GM10266 (cell line): ENCODE measurements around the gene GRAMD2B.

Source experiments
- DNase-seq: peaks from one replicate; pipeline ENCODE4 v3.0.0; 2012; ENCODE audit errors: extremely low spot score
- CTCF ChIP-seq: IDR thresholded peaks from 2 replicates; pipeline ENCODE4 v1.5.1; 2012; ENCODE audit warnings: mild to moderate bottlenecking, low read depth; ENCODE audit not compliant: control insufficient read depth, insufficient read depth; ENCODE audit errors: missing control alignments

GRAMD2B gene

GRCh38 chr5:126384985-126385384 is 38.2 kb upstream of the GRAMD2B start:
- no peak for DNase-seq
- TF ChIP-seq CTCF, result no peak

DNA sequence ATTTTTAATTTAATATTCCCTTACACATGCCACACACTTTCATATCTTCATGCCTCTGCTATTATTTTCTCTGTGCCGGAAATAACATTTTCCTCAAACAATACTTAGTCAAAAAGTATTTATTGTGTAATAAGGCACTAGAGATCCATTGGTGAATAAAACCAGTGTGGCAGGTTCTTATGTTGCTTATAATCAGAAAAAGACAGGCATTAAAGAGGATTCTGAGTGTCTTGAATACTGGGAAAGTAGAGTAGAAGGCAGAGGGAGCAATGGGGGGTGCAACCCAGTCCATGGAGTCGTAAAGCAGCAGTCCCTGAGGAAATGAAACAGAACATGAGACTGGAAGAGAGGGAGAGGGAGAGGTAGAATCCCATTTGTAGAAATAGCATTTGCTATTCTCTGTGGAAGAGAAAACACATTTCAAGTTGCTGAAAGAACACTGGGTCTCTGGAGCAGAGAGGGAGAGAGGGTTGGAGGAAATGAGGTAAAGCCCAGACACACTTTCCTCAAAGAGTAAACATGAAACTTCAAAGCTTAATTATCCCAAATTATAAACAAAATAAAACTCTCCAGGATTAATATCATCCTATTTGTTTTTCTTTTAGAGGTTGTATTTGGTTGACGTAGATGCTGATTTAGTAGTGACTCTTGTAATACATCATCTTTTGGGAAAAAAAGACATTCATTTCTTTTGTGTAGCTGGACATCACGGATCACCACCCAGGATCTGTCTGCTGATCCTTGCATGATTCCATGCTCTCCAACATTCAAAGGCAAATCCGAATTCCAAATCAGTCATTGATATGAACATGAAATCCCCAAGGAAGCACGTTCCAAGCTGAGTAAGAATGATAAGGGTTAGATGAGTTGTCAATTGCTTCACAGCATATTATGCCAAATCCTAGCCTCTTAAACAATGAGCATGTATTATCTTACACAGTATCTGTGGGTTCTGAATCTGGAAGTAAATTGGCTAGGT is 37.4 kb upstream of the GRAMD2B start:
- DNase-seq, result no peak
- no peak for TF ChIP-seq CTCF

DNA sequence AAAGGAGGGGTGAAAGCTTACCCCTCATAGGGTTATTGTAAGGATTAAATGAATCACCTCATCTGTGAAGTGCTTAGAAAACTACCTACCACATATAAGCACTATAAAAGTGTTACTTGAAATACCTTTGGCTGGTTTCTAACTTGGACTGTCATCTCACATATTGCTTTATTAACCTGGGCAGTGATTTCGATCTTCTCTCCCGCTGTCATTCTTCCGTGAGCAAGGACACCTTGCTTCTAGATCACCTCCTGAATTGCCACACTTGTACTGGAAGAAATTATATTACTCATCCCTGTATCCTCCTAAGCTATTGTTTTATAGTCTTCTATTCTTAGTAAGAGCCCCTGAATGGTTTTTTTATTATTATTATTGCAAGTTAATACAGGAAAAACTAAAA is 34.0 kb upstream of the GRAMD2B start:
- no peak for DNase-seq
- TF ChIP-seq CTCF, result no peak

GRCh38 chr5:126390051-126390450 is 33.2 kb upstream of the GRAMD2B start:
- TF ChIP-seq CTCF, result no peak
- no peak for DNase-seq

- no peak for DNase-seq
- TF ChIP-seq CTCF, result no peak
These were observed 31.8 kb upstream of the GRAMD2B start for GRCh38 chr5:126391386-126391785.

GRCh38 chr5:126394211-126394788 is 28.9 kb upstream of the GRAMD2B start:
- no peak for TF ChIP-seq CTCF
- DNase-seq, result no peak

- DNase-seq, result no peak
- no peak for TF ChIP-seq CTCF
These were observed 28.0 kb upstream of the GRAMD2B start for GRCh38 chr5:126395198-126395597.
